ENCODE measurements around the gene SPRR1A. TPM values are rescaled to one million over a fixed set of nuclear protein-coding genes. Genes with fewer than 3 reads are reported as not detected.

The SPRR1A gene
- total and polyA plus RNA-seq, 2 of the 4 experiments (the other 2 are of a cell fraction): not detected

DNA sequence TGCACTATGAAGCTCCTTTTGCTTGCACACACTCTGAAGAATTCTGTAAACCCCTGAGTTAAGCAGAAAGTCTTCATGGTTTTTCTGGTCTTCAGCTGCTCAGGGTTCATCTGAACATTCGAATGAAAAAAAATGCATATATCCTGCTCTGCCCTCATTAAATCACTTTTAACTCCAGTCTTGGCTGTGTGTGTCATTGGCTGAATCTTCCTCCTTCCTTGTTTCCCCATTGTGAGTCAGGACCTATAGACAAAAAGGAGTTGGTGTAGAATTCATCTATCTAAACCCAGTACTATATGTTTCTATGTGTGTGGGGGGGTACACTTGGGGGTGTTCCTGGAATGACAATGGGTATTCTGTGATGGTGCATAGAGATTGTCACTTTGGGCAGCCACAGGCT is 40.5 kb downstream of the SPRR1A start:
- no peak overlapping the region for H3K27ac ChIP-seq (ENCODE audit: insufficient read depth, low read length)
- POLR2A ChIA-PET (ENCODE audit: unreplicated experiment): no interaction called here
- no peak overlapping the region for H4K91ac ChIP-seq (ENCODE audit: insufficient read depth, low read depth, low read length)
- H3K23ac ChIP-seq (ENCODE audit: low read depth, low read length): no peak overlapping the region
- H3K56ac ChIP-seq (ENCODE audit: extremely low read depth, insufficient read depth, low read length): no peak overlapping the region
- H4K5ac ChIP-seq (ENCODE audit: low read depth, low read length): no peak overlapping the region
- H3K4me1 ChIP-seq (ENCODE audit: control insufficient read depth, insufficient read depth, low read length): no peaks in the 10 kb centered on the region
- H4K20me1 ChIP-seq (ENCODE audit: insufficient read depth, low read length): no peaks in the 10 kb centered on the region
- no peak overlapping the region for H4K8ac ChIP-seq (ENCODE audit: low read depth in 2 of 2, low read length in 2 of 2)
- H3K4me3 ChIP-seq (ENCODE audit: insufficient read depth, low read depth, low read length): no peak overlapping the region
- TF ChIP-seq MAFK (IDR thresholded peaks at IDR 0.05; ENCODE audit: low read depth, low read length) (no peak), ELK1 (IDR thresholded peaks at IDR 0.05; ENCODE audit: borderline replicate concordance, low read depth, low read length) (no peak), NFE2L2 (IDR thresholded peaks at IDR 0.05; ENCODE audit: low read depth, low read length) (no peak), SMC3 (IDR thresholded peaks at IDR 0.05; ENCODE audit: low read depth, low read length) (no peak), RAD21 (IDR thresholded peaks at IDR 0.05; ENCODE audit: low read length) (no peak), RCOR1 (IDR thresholded peaks at IDR 0.05; ENCODE audit: insufficient replicate concordance, low read length) (no peak), RFX5 (IDR thresholded peaks at IDR 0.05; ENCODE audit: low read depth, low read length) (no peak), FOS (IDR thresholded peaks at IDR 0.05; ENCODE audit: low read depth, low read length) (no peak)
- no peaks in the 10 kb centered on the region for H3K9me3 ChIP-seq (ENCODE audit: control insufficient read depth, insufficient read depth, low read length)
- H2BK15ac ChIP-seq (ENCODE audit: low read depth, low read length): no peak overlapping the region
- no peak overlapping the region for H2BK120ac ChIP-seq (ENCODE audit: low read depth, low read length)
- no peak overlapping the region for H2BK5ac ChIP-seq (ENCODE audit: low read depth, low read length, poor library complexity, severe bottlenecking)
- H3K9me1 ChIP-seq (ENCODE audit: insufficient read depth, low read length): no peaks in the 10 kb centered on the region
- DNase-seq: no peak
- H2AFZ ChIP-seq (replicated peaks; ENCODE audit: low read length, poor library complexity): no peak overlapping the region
- intact Hi-C loops (cut with micrococcal nuclease) (no loop called here), dilution Hi-C loops (cut with HindIII; ENCODE audit: low sequenced_read_pairs, unreplicated experiment) (no loop called here), in situ Hi-C loops (cut with MboI; ENCODE audit: low sequenced_read_pairs) (no loop called here)
- H3K79me1 ChIP-seq (ENCODE audit: low read depth in 1 of 2, low read length in 2 of 2): no peaks in the 10 kb centered on the region
- 17% methylated on average over 1 of the region's 1 CpG; no CpG with 5 or more reads in 1 of the 2 experiments for WGBS, 2 experiments (ENCODE audit: extremely low coverage in 2 of 2, insufficient read length in 1 of 2)
- H2AK9ac ChIP-seq (replicated peaks; ENCODE audit: low read depth, low read length, poor library complexity): no peak overlapping the region
- no peak overlapping the region for H3K4ac ChIP-seq (ENCODE audit: low read depth, low read length)
- no peak overlapping the region for H2AK5ac ChIP-seq (ENCODE audit: low read depth, low read length)
- H3K4me2 ChIP-seq (ENCODE audit: low read depth, low read length): no peak overlapping the region
- no peak overlapping the region for H3K14ac ChIP-seq (replicated peaks; ENCODE audit: low read depth, low read length)
- H2BK20ac ChIP-seq (ENCODE audit: low read depth, low read length): no peak overlapping the region
- ATAC-seq (ENCODE audit: low read depth): no peak
- H3K27me3 ChIP-seq (ENCODE audit: control insufficient read depth, insufficient read depth, low read length): no peaks in the 10 kb centered on the region
- no peak overlapping the region for H3K9ac ChIP-seq (ENCODE audit: low read depth, low read length)
- no TSS peak for BruUV-seq (replicated peaks)
- H3K36me3 ChIP-seq (ENCODE audit: control insufficient read depth, insufficient read depth, low read length): no peaks in the 10 kb centered on the region
- CTCF ChIA-PET: no interaction called here
- H3K18ac ChIP-seq (ENCODE audit: low read depth, low read length): no peak overlapping the region
